ENCODE results near the gene ASAP2. TPM values are rescaled to one million over a fixed set of nuclear protein-coding genes. Genes with fewer than 3 reads are reported as not detected.

ASAP2 gene
- total RNA-seq, 2 donors from 2014 or later: 58.1 to 61.7 TPM

- intact Hi-C loops (cut with DNase I): no loop called here
- H3K27me3 ChIP-seq: no peaks in the 10 kb centered on the region
- DNase-seq: no peak
- H3K4me3 ChIP-seq: no peak overlapping the region
- no peak overlapping the region for H3K27ac ChIP-seq
- H3K4me1 ChIP-seq: no peaks in the 10 kb centered on the region
- no peak for TF ChIP-seq CTCF (IDR thresholded peaks at IDR 0.05)
- H3K9me3 ChIP-seq: no peaks in the 10 kb centered on the region
- no peaks in the 10 kb centered on the region for H3K36me3 ChIP-seq
- no peak overlapping the region for H3K9ac ChIP-seq (ENCODE audit: low read depth in 2 of 2, low read length in 2 of 2)
Measured at GRCh38 chr2:9315280-9315847, 108.8 kb downstream of the ASAP2 start.

- Histone ChIP-seq H3K4me3 (no peak overlapping the region), H3K27me3 (no peaks in the 10 kb centered on the region), H3K4me1 (no peaks in the 10 kb centered on the region), H3K9ac (ENCODE audit: low read depth in 2 of 2, low read length in 2 of 2) (no peak overlapping the region), H3K9me3 (no peaks in the 10 kb centered on the region), H3K27ac (no peak overlapping the region), H3K36me3 (no peaks in the 10 kb centered on the region)
- DNase-seq: no peak
- intact Hi-C loops (cut with DNase I): no loop called here
- TF ChIP-seq CTCF (IDR thresholded peaks at IDR 0.05): no peak
Measured at GRCh38 chr2:9317559-9317958, 110.9 kb downstream of the ASAP2 start.

- Histone ChIP-seq H3K4me3 (no peak overlapping the region), H3K27me3 (no peaks in the 10 kb centered on the region), H3K27ac (peak overlapping the region; percentile 1), H3K4me1 (no peaks in the 10 kb centered on the region), H3K9ac (ENCODE audit: low read depth in 2 of 2, low read length in 2 of 2) (no peak overlapping the region), H3K36me3 (no peaks in the 10 kb centered on the region), H3K9me3 (no peaks in the 10 kb centered on the region)
- no peak for TF ChIP-seq CTCF (IDR thresholded peaks at IDR 0.05)
- intact Hi-C loops (cut with DNase I): no loop called here
- DNase-seq: peak; percentile 62
Measured at GRCh38 chr2:9318461-9319337, 112.1 kb downstream of the ASAP2 start.

GRCh38 chr2:9319338-9319715, 112.7 kb downstream of the ASAP2 start:
- H3K4me1 ChIP-seq: no peaks in the 10 kb centered on the region
- TF ChIP-seq CTCF (IDR thresholded peaks at IDR 0.05): no peak
- DNase-seq: no peak
- H3K9ac ChIP-seq (ENCODE audit: low read depth in 2 of 2, low read length in 2 of 2): no peak overlapping the region
- no peaks in the 10 kb centered on the region for H3K27me3 ChIP-seq
- no peak overlapping the region for H3K27ac ChIP-seq
- no peak overlapping the region for H3K4me3 ChIP-seq
- intact Hi-C loops (cut with DNase I): no loop called here
- no peaks in the 10 kb centered on the region for H3K36me3 ChIP-seq
- H3K9me3 ChIP-seq: no peaks in the 10 kb centered on the region

- no peaks in the 10 kb centered on the region for H3K36me3 ChIP-seq
- intact Hi-C loops (cut with DNase I): no loop called here
Measured at GRCh38 chr2:9322576-9322975, 116.0 kb downstream of the ASAP2 start.

More at GRCh38 chr2:9322576-9322975, 116.0 kb downstream of the ASAP2 start:
- Histone ChIP-seq H3K9me3 (no peaks in the 10 kb centered on the region), H3K27me3 (no peaks in the 10 kb centered on the region), H3K4me1 (no peaks in the 10 kb centered on the region), H3K9ac (ENCODE audit: low read depth in 2 of 2, low read length in 2 of 2) (no peak overlapping the region), H3K4me3 (no peak overlapping the region), H3K27ac (no peak overlapping the region)
- no peak for DNase-seq
- TF ChIP-seq CTCF (IDR thresholded peaks at IDR 0.05): no peak

Data from colonic mucosa (tissue), 4 donors.